Mesendoderm (in vitro differentiated cells): Measurements from ENCODE around the gene FAHD2A.

Experiments used
- DNase-seq: peaks from one replicate; pipeline ENCODE4 v3.0.0; 2013
- H2AK5ac ChIP-seq: 2 replicates; pipeline ENCODE4 v1.6.1; 2013; ENCODE audit warnings: low read length, inconsistent platforms
- H2BK120ac ChIP-seq: 2 replicates; pipeline ENCODE4 v1.6.1; 2013; ENCODE audit warnings: low read depth, mild to moderate bottlenecking, low read length, moderate library complexity, mixed read lengths
- H2BK15ac ChIP-seq: replicated peaks from 2 replicates; pipeline ENCODE4 v1.6.1; 2013; ENCODE audit warnings: low read depth, mild to moderate bottlenecking, moderate library complexity
- H2BK5ac ChIP-seq: 2 replicates; pipeline ENCODE4 v1.6.1; 2013; ENCODE audit warnings: low read length, inconsistent platforms
- H3K18ac ChIP-seq: 2 replicates; pipeline ENCODE4 v1.6.1; 2013; ENCODE audit warnings: mild to moderate bottlenecking, low read length, mixed read lengths
- H3K23ac ChIP-seq: one replicate; pipeline ENCODE4 v1.6.1; 2013; ENCODE audit warnings: low read length
- H3K27ac ChIP-seq: 2 replicates; pipeline ENCODE4 v1.5.1; 2013; ENCODE audit warnings: low read depth, mild to moderate bottlenecking, inconsistent platforms, low read length, moderate library complexity
- H3K27me3 ChIP-seq: 2 replicates; pipeline ENCODE4 v1.6.1; 2013; ENCODE audit warnings: low read length, control low read depth, mild to moderate bottlenecking, inconsistent platforms; ENCODE audit not compliant: insufficient read depth, poor library complexity
- H3K36me3 ChIP-seq: 2 replicates; pipeline ENCODE4 v1.6.1; 2013; ENCODE audit warnings: low read length, inconsistent platforms; ENCODE audit not compliant: control insufficient read depth, insufficient read depth
- H3K4ac ChIP-seq: one replicate; pipeline ENCODE4 v1.6.1; 2013; ENCODE audit warnings: low read depth, mild to moderate bottlenecking, low read length, moderate library complexity
- H3K4me1 ChIP-seq: 2 replicates; pipeline ENCODE4 v1.6.1; 2013; ENCODE audit warnings: low read depth, low read length, inconsistent platforms; ENCODE audit not compliant: control insufficient read depth
- H3K4me2 ChIP-seq: 2 replicates; pipeline ENCODE4 v1.6.1; 2013; ENCODE audit warnings: low read length
- H3K4me3 ChIP-seq: 2 replicates; pipeline ENCODE4 v1.5.1; 2013; ENCODE audit warnings: mild to moderate bottlenecking, low read length
- H3K56ac ChIP-seq: one replicate; pipeline ENCODE4 v1.6.1; 2013; ENCODE audit warnings: low read length
- H3K79me1 ChIP-seq: 2 replicates; pipeline ENCODE4 v1.6.1; 2013; ENCODE audit warnings: low read length, inconsistent platforms
- H3K79me2 ChIP-seq: 2 replicates; pipeline ENCODE4 v1.6.1; 2013; ENCODE audit warnings: mild to moderate bottlenecking, low read length; ENCODE audit not compliant: control insufficient read depth, insufficient read depth
- H3K9ac ChIP-seq: 2 replicates; pipeline ENCODE4 v1.6.1; 2013; ENCODE audit warnings: low read length, inconsistent platforms
- H4K5ac ChIP-seq: one replicate; pipeline ENCODE4 v1.6.1; 2013; ENCODE audit warnings: low read length
- H4K8ac ChIP-seq: one replicate; pipeline ENCODE4 v1.6.1; 2013; ENCODE audit warnings: low read depth, mild to moderate bottlenecking, control low read depth, low read length, moderate library complexity
- WGBS: extraction: QIAGEN DNeasy Blood & Tissue Kit; methylation state at CpG from one replicate; pipeline ENCODE4 v1.1.7; 2013; ENCODE audit warnings: low lambda C conversion rate, missing lambda C conversion rate; ENCODE audit not compliant: insufficient coverage; ENCODE audit errors: extremely low coverage; 5-methylcytosine and 5-hydroxymethylcytosine counted together

FAHD2A gene

GRCh38 chr2:95385570-95385984, 16.9 kb upstream of the FAHD2A start:
- no CpG with 5 or more reads among the region's 12 CpGs for WGBS

DNA sequence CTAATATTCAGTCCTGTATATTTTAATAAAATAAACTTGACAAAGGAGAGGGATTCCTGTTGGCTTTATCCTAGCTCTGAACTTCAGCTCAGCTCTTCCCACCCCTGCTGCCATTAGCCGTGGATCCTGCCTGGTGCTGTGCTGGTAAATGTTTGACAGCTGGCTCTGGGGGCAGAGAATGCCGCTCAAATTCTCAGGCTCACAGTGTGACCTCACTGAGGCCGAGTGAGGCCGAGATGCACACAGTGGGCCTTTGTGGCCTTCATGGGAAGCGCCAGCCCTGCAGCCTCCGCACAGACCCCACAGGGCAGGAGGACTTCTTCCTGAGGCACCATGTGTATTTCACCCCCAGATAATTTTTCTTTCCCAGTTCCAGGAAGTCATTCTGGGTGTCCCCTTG, 16.5 kb upstream of the FAHD2A start:
- H3K27ac ChIP-seq: no peak overlapping the region
- no peak overlapping the region for H3K56ac ChIP-seq
- no peak overlapping the region for H3K4ac ChIP-seq
- H3K36me3 ChIP-seq: no peaks in the 10 kb centered on the region
- H3K9ac ChIP-seq: no peak overlapping the region
- no peak overlapping the region for H2AK5ac ChIP-seq
- no peaks in the 10 kb centered on the region for H3K4me1 ChIP-seq
- no peak overlapping the region for H2BK5ac ChIP-seq
- no peak overlapping the region for H4K8ac ChIP-seq
- no peak overlapping the region for H2BK15ac ChIP-seq
- H4K5ac ChIP-seq: no peak overlapping the region
- H3K79me1 ChIP-seq: no peaks in the 10 kb centered on the region
- no peak overlapping the region for H3K18ac ChIP-seq
- H3K4me3 ChIP-seq: no peak overlapping the region
- no peak overlapping the region for H3K4me2 ChIP-seq
- no CpG with 5 or more reads among the region's 6 CpGs for WGBS
- H3K79me2 ChIP-seq: no peaks in the 10 kb centered on the region
- no peak for DNase-seq
- no peak overlapping the region for H2BK120ac ChIP-seq
- H3K23ac ChIP-seq: no peak overlapping the region
- no peaks in the 10 kb centered on the region for H3K27me3 ChIP-seq

More at GRCh38 chr2:95385570-95385984, 16.9 kb upstream of the FAHD2A start:
- Histone ChIP-seq H3K4ac (no peak overlapping the region), H3K79me2 (no peaks in the 10 kb centered on the region), H3K27me3 (no peaks in the 10 kb centered on the region), H2BK15ac (no peak overlapping the region), H2BK120ac (no peak overlapping the region), H3K79me1 (no peaks in the 10 kb centered on the region), H4K8ac (no peak overlapping the region), H2AK5ac (no peak overlapping the region), H3K36me3 (no peaks in the 10 kb centered on the region), H3K9ac (no peak overlapping the region), H3K18ac (no peak overlapping the region), H3K27ac (no peak overlapping the region), H3K4me2 (no peak overlapping the region), H3K56ac (no peak overlapping the region), H4K5ac (no peak overlapping the region), H2BK5ac (no peak overlapping the region), H3K23ac (no peak overlapping the region), H3K4me3 (no peak overlapping the region), H3K4me1 (no peaks in the 10 kb centered on the region)
- DNase-seq: no peak

GRCh38 chr2:95387358-95387757, 15.2 kb upstream of the FAHD2A start:
- Histone ChIP-seq H3K4me1 (no peaks in the 10 kb centered on the region), H2BK5ac (no peak overlapping the region), H3K4me2 (no peak overlapping the region), H2BK15ac (no peak overlapping the region), H3K27me3 (no peaks in the 10 kb centered on the region), H3K79me2 (no peaks in the 10 kb centered on the region), H3K18ac (no peak overlapping the region), H3K27ac (no peak overlapping the region), H3K4me3 (no peak overlapping the region), H4K8ac (no peak overlapping the region), H3K9ac (no peak overlapping the region), H4K5ac (no peak overlapping the region), H3K4ac (no peak overlapping the region), H3K56ac (no peak overlapping the region), H2BK120ac (no peak overlapping the region), H3K23ac (no peak overlapping the region), H3K79me1 (no peaks in the 10 kb centered on the region), H3K36me3 (no peaks in the 10 kb centered on the region), H2AK5ac (no peak overlapping the region)
- DNase-seq: no peak
- no CpG with 5 or more reads among the region's 7 CpGs for WGBS

GRCh38 chr2:95388091-95388692, 14.3 kb upstream of the FAHD2A start:
- no peaks in the 10 kb centered on the region for H3K79me2 ChIP-seq
- H2BK5ac ChIP-seq: no peak overlapping the region
- no peak overlapping the region for H2BK120ac ChIP-seq
- no peaks in the 10 kb centered on the region for H3K36me3 ChIP-seq
- H3K4me1 ChIP-seq: no peaks in the 10 kb centered on the region
- no peaks in the 10 kb centered on the region for H3K27me3 ChIP-seq
- H3K23ac ChIP-seq: no peak overlapping the region
- no peak overlapping the region for H2BK15ac ChIP-seq
- no peaks in the 10 kb centered on the region for H3K79me1 ChIP-seq
- H3K4me2 ChIP-seq: no peak overlapping the region
- no peak overlapping the region for H3K9ac ChIP-seq
- no peak overlapping the region for H3K4me3 ChIP-seq
- no peak overlapping the region for H4K5ac ChIP-seq
- no peak overlapping the region for H2AK5ac ChIP-seq
- no peak overlapping the region for H3K27ac ChIP-seq
- no peak overlapping the region for H3K18ac ChIP-seq
- no CpG with 5 or more reads among the region's 14 CpGs for WGBS
- H4K8ac ChIP-seq: no peak overlapping the region
- H3K4ac ChIP-seq: no peak overlapping the region
- no peak overlapping the region for H3K56ac ChIP-seq
- no peak for DNase-seq

DNA sequence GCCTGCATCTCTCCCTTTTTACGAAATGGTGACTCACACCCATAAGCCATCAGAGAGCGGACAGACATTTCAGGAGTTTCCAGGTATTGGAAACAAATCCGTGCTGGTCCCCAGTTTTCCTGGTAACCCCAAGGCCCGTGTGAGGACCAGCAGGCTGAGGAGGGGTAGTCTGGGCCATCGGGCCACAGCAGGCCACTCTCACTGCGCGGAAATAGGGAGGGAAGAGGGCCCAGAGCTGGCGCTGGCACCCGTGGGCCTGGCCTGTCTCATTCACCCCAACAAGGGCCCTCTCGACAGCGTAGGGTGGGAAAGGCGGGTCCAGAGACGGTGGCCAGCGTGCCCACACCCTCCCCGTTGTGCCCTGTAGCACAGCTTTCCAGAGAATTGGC, 13.7 kb upstream of the FAHD2A start:
- H3K23ac ChIP-seq: no peak overlapping the region
- H3K27me3 ChIP-seq: no peaks in the 10 kb centered on the region
- H3K56ac ChIP-seq: peak overlapping the region; percentile 89
- no peak overlapping the region for H2AK5ac ChIP-seq
- H3K4me1 ChIP-seq: no peaks in the 10 kb centered on the region
- no peaks in the 10 kb centered on the region for H3K79me1 ChIP-seq
- no peak overlapping the region for H3K18ac ChIP-seq
- WGBS: no CpG with 5 or more reads among the region's 15 CpGs
- H3K4me2 ChIP-seq: no peak overlapping the region
- H2BK5ac ChIP-seq: no peak overlapping the region
- H3K79me2 ChIP-seq: no peaks in the 10 kb centered on the region
- no peak for DNase-seq
- no peak overlapping the region for H3K4me3 ChIP-seq
- no peak overlapping the region for H2BK15ac ChIP-seq
- H3K36me3 ChIP-seq: no peaks in the 10 kb centered on the region
- no peak overlapping the region for H3K4ac ChIP-seq
- no peak overlapping the region for H2BK120ac ChIP-seq
- no peak overlapping the region for H4K5ac ChIP-seq
- H4K8ac ChIP-seq: no peak overlapping the region
- H3K9ac ChIP-seq: peak overlapping the region; percentile 62
- no peak overlapping the region for H3K27ac ChIP-seq
